Measurements from ENCODE around the gene ABCA1. TPM values are rescaled to one million over a fixed set of nuclear protein-coding genes. Genes with fewer than 3 reads are reported as not detected.

The ABCA1 gene
- total and polyA plus RNA-seq, 10 of the 15 experiments (the other 5 are each of a cell fraction or from before 2014, with no cell fraction given) = 0.01 to 0.56 (median 0.16) TPM

GRCh38 chr9:104912606-104913005 lies 15.3 kb downstream of the ABCA1 start:
- no peak overlapping the region for H3K9ac ChIP-seq (ENCODE audit: control insufficient read depth, insufficient read depth, low read length)
- no peaks in the 10 kb centered on the region for H3K9me3 ChIP-seq (replicated peaks; ENCODE audit: control insufficient read depth, insufficient read depth, low read length)
- no peak overlapping the region for H3K4me2 ChIP-seq (ENCODE audit: control insufficient read depth, insufficient read depth)
- H3K27me3 ChIP-seq (replicated peaks in 1 of 2; ENCODE audit: control insufficient read depth in 2 of 2, insufficient read depth in 2 of 2, low read length in 1 of 2) = peaks cover 0 to 4% of the 10 kb centered on the region in 2 experiments; a peak in 3 of 4 replicates
- no peak for ATAC-seq
- CTCF ChIA-PET = no interaction called here
- 0% methylated on average over 3 of the region's 3 CpGs for WGBS (ENCODE audit: insufficient coverage, insufficient replicate concordance, low lambda C conversion rate, missing lambda C conversion rate)
- H4K20me1 ChIP-seq (ENCODE audit: control insufficient read depth, insufficient read depth) = no peaks in the 10 kb centered on the region
- POLR2A ChIA-PET = no interaction called here
- H3K27ac ChIP-seq (ENCODE audit: control insufficient read depth, insufficient read depth) = no peak overlapping the region
- intact Hi-C loops (cut with micrococcal nuclease; ENCODE audit: unreplicated experiment) = no loop called here
- no peak for FAIRE-seq
- H2AFZ ChIP-seq (ENCODE audit: control insufficient read depth, low read depth, low read length) = no peak overlapping the region
- H3K79me2 ChIP-seq (ENCODE audit: control insufficient read depth, insufficient read depth, low read length) = no peaks in the 10 kb centered on the region
- no TSS peak for BruUV-seq (replicated peaks)
- H3K4me3 ChIP-seq = no peak overlapping the region
- no peak for DNase-seq (ENCODE audit: low read depth, low spot score)
- RAD21 ChIA-PET (ENCODE audit: unreplicated experiment) = no interaction called here
- in situ Hi-C loops (cut with MboI) = no loop called here
- no peaks in the 10 kb centered on the region for H3K4me1 ChIP-seq (ENCODE audit: control insufficient read depth, insufficient read depth, low read length)
- H3K36me3 ChIP-seq (ENCODE audit: control insufficient read depth in 2 of 2, insufficient read depth in 2 of 2, low read length in 1 of 2) = no peaks in the 10 kb centered on the region
- no peak for TF ChIP-seq MYB (IDR thresholded peaks at IDR 0.05; ENCODE audit: borderline replicate concordance, low read depth, low read length)
- SMC1A ChIA-PET (ENCODE audit: uncharacterized antibody, unreplicated experiment) = interaction anchor here (0.9 kb wide), 1 partner anchor 9 kb away, joined by 6 read pairs; no protein-coding TSS in a partner anchor

DNA sequence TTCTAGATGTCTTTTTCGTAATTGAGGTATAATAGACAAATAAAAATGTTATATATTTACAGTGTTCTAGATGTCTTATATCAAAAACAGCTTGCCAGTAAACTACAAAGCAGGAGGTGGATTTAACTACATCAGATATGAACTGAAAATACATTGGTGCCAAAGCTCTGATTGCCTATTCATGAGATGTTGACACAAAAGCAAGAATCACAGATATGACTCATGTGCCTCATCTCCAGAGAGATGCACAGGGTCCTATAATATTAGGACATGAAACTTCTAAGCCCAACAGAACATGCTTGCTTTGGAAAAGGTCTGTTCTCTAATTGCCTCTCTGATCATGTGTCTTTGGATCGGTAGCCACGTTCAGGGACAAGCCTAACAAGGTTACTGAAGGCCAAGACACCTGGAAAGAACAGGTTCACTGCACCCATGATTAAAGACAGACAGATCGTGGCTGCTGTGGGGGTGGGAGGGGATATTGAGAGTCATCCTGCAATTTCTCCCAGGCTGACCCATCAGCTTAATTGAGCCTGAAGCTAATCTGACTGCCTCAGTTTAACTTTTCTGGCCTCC lies 16.8 kb downstream of the ABCA1 start:
- no peak for DNase-seq (ENCODE audit: low read depth, low spot score)
- no peaks in the 10 kb centered on the region for H3K36me3 ChIP-seq (ENCODE audit: control insufficient read depth in 2 of 2, insufficient read depth in 2 of 2, low read length in 1 of 2)
- RAD21 ChIA-PET (ENCODE audit: unreplicated experiment) = no interaction called here
- H3K79me2 ChIP-seq (ENCODE audit: control insufficient read depth, insufficient read depth, low read length) = no peaks in the 10 kb centered on the region
- no peak for FAIRE-seq
- no peaks in the 10 kb centered on the region for H3K9me3 ChIP-seq (replicated peaks; ENCODE audit: control insufficient read depth, insufficient read depth, low read length)
- WGBS (ENCODE audit: insufficient coverage, insufficient replicate concordance, low lambda C conversion rate, missing lambda C conversion rate) = 2% methylated on average over 4 of the region's 4 CpGs
- ATAC-seq = no peak
- CTCF ChIA-PET = interaction anchor here (1.4 kb wide), 1 partner anchor 10 kb away, joined by 3 read pairs; no protein-coding TSS in a partner anchor
- H3K27ac ChIP-seq (ENCODE audit: control insufficient read depth, insufficient read depth) = no peak overlapping the region
- no peaks in the 10 kb centered on the region for H4K20me1 ChIP-seq (ENCODE audit: control insufficient read depth, insufficient read depth)
- H3K27me3 ChIP-seq (replicated peaks in 1 of 2; ENCODE audit: control insufficient read depth in 2 of 2, insufficient read depth in 2 of 2, low read length in 1 of 2) = peaks cover 0 to 11% of the 10 kb centered on the region in 2 experiments
- intact Hi-C loops (cut with micrococcal nuclease; ENCODE audit: unreplicated experiment) (no loop called here), in situ Hi-C loops (cut with MboI) (no loop called here)
- no peak overlapping the region for H3K9ac ChIP-seq (ENCODE audit: control insufficient read depth, insufficient read depth, low read length)
- TF ChIP-seq BHLHE40 (IDR thresholded peaks at IDR 0.05; ENCODE audit: borderline replicate concordance in 1 of 2, low read depth in 2 of 2, low read length in 1 of 2) (no peak), SP1 (IDR thresholded peaks at IDR 0.05; ENCODE audit: low read depth, low read length) (no peak), MEF2B (IDR thresholded peaks at IDR 0.05; ENCODE audit: partially characterized antibody, poor library complexity, severe bottlenecking) (no peak), CEBPB (IDR thresholded peaks at IDR 0.05; ENCODE audit: borderline replicate concordance in 1 of 2, low read depth in 2 of 2, low read length in 2 of 2) (no peak), ZBTB40 (IDR thresholded peaks at IDR 0.05; ENCODE audit: borderline replicate concordance) (no peak), ELK1 (IDR thresholded peaks at IDR 0.05; ENCODE audit: low read depth, low read length) (no peak), MEF2A (IDR thresholded peaks at IDR 0.05; ENCODE audit: insufficient read depth, low read depth, low read length) (no peak), GABPA (IDR thresholded peaks at IDR 0.05; ENCODE audit: low read depth) (no peak), CREB1 (IDR thresholded peaks at IDR 0.05; ENCODE audit: low read depth) (no peak)
- no peak overlapping the region for H2AFZ ChIP-seq (ENCODE audit: control insufficient read depth, low read depth, low read length)
- POLR2A ChIA-PET = no interaction called here
- no peak overlapping the region for H3K4me2 ChIP-seq (ENCODE audit: control insufficient read depth, insufficient read depth)
- no TSS peak for BruUV-seq (replicated peaks)
- no peaks in the 10 kb centered on the region for H3K4me1 ChIP-seq (ENCODE audit: control insufficient read depth, insufficient read depth, low read length)
- SMC1A ChIA-PET (ENCODE audit: uncharacterized antibody, unreplicated experiment) = interaction anchor here (1.0 kb wide), 1 partner anchor 14 kb away, joined by 3 read pairs; no protein-coding TSS in a partner anchor
- no peak overlapping the region for H3K4me3 ChIP-seq
